ENCODE measurements around the gene TBX2. TPM values are rescaled to one million over a fixed set of nuclear protein-coding genes. Genes with fewer than 3 reads are reported as not detected.
A peak's percentile ranks its signal among the peaks of the same experiment; 100 is the strongest.

Gene TBX2
- total and polyA plus RNA-seq, 2 of the 13 experiments (the other 11 are each of a cell fraction or from before 2014, with no cell fraction given) = 2.8 to 15.3 TPM

GRCh38 chr17:61378658-61379456 lies 20.8 kb upstream of the TBX2 start (continued):
- TF ChIP-seq ZNF674 (CRISPR knock-in tag; IDR thresholded peaks at IDR 0.05; ENCODE audit: low read depth) = no peak
- TF ChIP-seq ZNF558 (CRISPR knock-in tag; IDR thresholded peaks at IDR 0.05; ENCODE audit: borderline replicate concordance) = no peak
- no peak for TF ChIP-seq ZNF280B (CRISPR knock-in tag; IDR thresholded peaks at IDR 0.05; ENCODE audit: borderline replicate concordance)
- no peak for TF ChIP-seq SP4 (CRISPR knock-in tag; IDR thresholded peaks at IDR 0.05)
- peak; percentile 9; the same call in 1 of the 2 replicates for TF ChIP-seq MXD3 (CRISPR knock-in tag; IDR thresholded peaks at IDR 0.05)
- no peak for TF ChIP-seq HOXA7 (CRISPR knock-in tag; IDR thresholded peaks at IDR 0.05)
- TF ChIP-seq ZFYVE20 (CRISPR knock-in tag; IDR thresholded peaks at IDR 0.05; ENCODE audit: borderline replicate concordance, low read depth) = no peak
- TF ChIP-seq GMEB2 (CRISPR knock-in tag; IDR thresholded peaks at IDR 0.05; ENCODE audit: low read depth) = no peak
- TF ChIP-seq ZNF839 (CRISPR knock-in tag; IDR thresholded peaks at IDR 0.05; ENCODE audit: borderline replicate concordance) = no peak
- no peak for TF ChIP-seq BRCA1 (CRISPR knock-in tag; IDR thresholded peaks at IDR 0.05)
- TF ChIP-seq ZNF589 (CRISPR knock-in tag; conservative IDR thresholded peaks at IDR 0.05) = no peak
- no peak for TF ChIP-seq EED (CRISPR knock-in tag; IDR thresholded peaks at IDR 0.05)
- no peak for TF ChIP-seq CENPBD1 (CRISPR knock-in tag; IDR thresholded peaks at IDR 0.05; ENCODE audit: borderline replicate concordance, low read depth)
- TF ChIP-seq ATF7 (IDR thresholded peaks at IDR 0.05) = no peak
- peak; percentile 49 for TF ChIP-seq ATF7 (CRISPR knock-in tag; IDR thresholded peaks at IDR 0.05)
- no peak for TF ChIP-seq CHD2 (IDR thresholded peaks at IDR 0.05; ENCODE audit: low read depth, low read length)
- no peak; the same call in 1 of the 2 replicates for TF ChIP-seq HES4 (CRISPR knock-in tag; IDR thresholded peaks at IDR 0.05; ENCODE audit: borderline replicate concordance)
- no peak for TF ChIP-seq ZNF788 (CRISPR knock-in tag; IDR thresholded peaks at IDR 0.05; ENCODE audit: borderline replicate concordance)
- no peak for TF ChIP-seq SALL2 (CRISPR knock-in tag; IDR thresholded peaks at IDR 0.05)
- TF ChIP-seq HOXA3 (CRISPR knock-in tag; IDR thresholded peaks at IDR 0.05) = peak; percentile 52; the same call in 1 of the 2 replicates
- TF ChIP-seq KDM5A (IDR thresholded peaks at IDR 0.05; ENCODE audit: borderline replicate concordance, low read length) = no peak
- TF ChIP-seq HNF4A (CRISPR knock-in tag; IDR thresholded peaks at IDR 0.05) = peak; percentile 45; the same call in 1 of the 2 replicates
- no peak for TF ChIP-seq TMF1 (CRISPR knock-in tag; IDR thresholded peaks at IDR 0.05; ENCODE audit: low read depth)
- no peak for TF ChIP-seq CERS6 (CRISPR knock-in tag; IDR thresholded peaks at IDR 0.05)
- no peak for TF ChIP-seq FOXK1 (CRISPR knock-in tag; IDR thresholded peaks at IDR 0.05; ENCODE audit: borderline replicate concordance, low read depth)
